Measurements from ENCODE around the gene FOXP1. TPM values are rescaled to one million over a fixed set of nuclear protein-coding genes. Genes with fewer than 3 reads are reported as not detected.
A peak's percentile ranks its signal among the peaks of the same experiment; 100 is the strongest.

FOXP1 gene
- total RNA-seq, 1 experiment from 2014 or later: 75.3 TPM

DNA sequence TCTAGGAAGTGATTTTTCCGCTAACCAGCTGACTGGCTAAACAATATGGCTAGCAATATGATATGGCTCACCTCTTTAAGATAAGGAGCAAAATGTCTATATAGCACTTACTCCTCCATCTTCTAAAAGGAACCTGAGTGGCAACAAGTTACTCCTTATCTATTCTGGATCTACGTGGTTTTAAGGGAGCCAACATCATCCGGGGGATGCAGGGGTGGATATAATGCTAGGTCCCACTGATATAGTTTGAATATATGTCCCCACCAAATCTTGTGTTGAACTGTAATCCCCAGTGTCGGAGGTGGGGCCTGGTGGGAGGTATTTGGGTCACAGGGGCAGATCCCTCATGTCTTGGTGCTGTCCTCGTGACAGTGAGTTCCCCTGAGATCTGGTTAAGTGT is 500.7 kb downstream of the FOXP1 start:
- Histone ChIP-seq H3K4ac (ENCODE audit: low read depth, low read length) (no peak overlapping the region), H4K5ac (ENCODE audit: insufficient read length, low read depth, low read length) (no peak overlapping the region), H3K79me2 (ENCODE audit: insufficient read depth, low read length) (no peaks in the 10 kb centered on the region), H3K4me2 (ENCODE audit: insufficient read depth, insufficient read length, low read length) (no peak overlapping the region), H3K9me3 (ENCODE audit: control insufficient read depth, low read depth, low read length) (no peaks in the 10 kb centered on the region), H3K9ac (ENCODE audit: extremely low read depth, insufficient read length, low read length) (no peak overlapping the region), H3K56ac (ENCODE audit: insufficient read length, low read depth, low read length) (no peak overlapping the region), H3K27me3 (ENCODE audit: insufficient read depth, low read length) (no peaks in the 10 kb centered on the region), H4K8ac (replicated peaks; ENCODE audit: insufficient read length, low read depth, low read length) (no peak overlapping the region), H3T11ph (ENCODE audit: low read length) (no peak overlapping the region), H4K20me1 (ENCODE audit: control insufficient read depth, insufficient read depth, insufficient read length) (no peaks in the 10 kb centered on the region), H2AFZ (ENCODE audit: low read length) (no peak overlapping the region), H3K27ac (ENCODE audit: insufficient read length, low read depth, low read length) (no peak overlapping the region), H3K23ac (ENCODE audit: insufficient read length, low read depth, low read length) (no peak overlapping the region), H2BK5ac (ENCODE audit: insufficient read length, low read length) (no peak overlapping the region), H2BK12ac (ENCODE audit: insufficient read length, low read depth, low read length) (no peak overlapping the region), H2BK15ac (ENCODE audit: low read depth, low read length) (no peak overlapping the region), H3K14ac (ENCODE audit: insufficient read depth, low read length) (no peak overlapping the region), H4K91ac (ENCODE audit: insufficient read length, low read depth, low read length) (no peak overlapping the region), H3K79me1 (ENCODE audit: insufficient read depth, low read depth, low read length, poor library complexity, severe bottlenecking) (no peaks in the 10 kb centered on the region), H2BK120ac (ENCODE audit: low read depth, low read length, poor library complexity, severe bottlenecking) (no peak overlapping the region), H2BK20ac (ENCODE audit: low read depth, low read length, poor library complexity, severe bottlenecking) (no peak overlapping the region), H3K23me2 (ENCODE audit: insufficient read length, low read depth, low read length, poor library complexity, severe bottlenecking) (no peaks in the 10 kb centered on the region), H3K4me1 (ENCODE audit: insufficient read depth, low read length) (peaks cover 19% of the 10 kb centered on the region), H2AK5ac (ENCODE audit: insufficient read length, low read length) (no peak overlapping the region), H3K18ac (ENCODE audit: insufficient read length, low read depth, low read length) (no peak overlapping the region)
- peak overlapping the region in 2 of 3 experiments; percentile 69 to 92; a peak in 2 of 7 replicates for H3K27ac Mint-ChIP-seq
- TF ChIP-seq, protein P1, sequence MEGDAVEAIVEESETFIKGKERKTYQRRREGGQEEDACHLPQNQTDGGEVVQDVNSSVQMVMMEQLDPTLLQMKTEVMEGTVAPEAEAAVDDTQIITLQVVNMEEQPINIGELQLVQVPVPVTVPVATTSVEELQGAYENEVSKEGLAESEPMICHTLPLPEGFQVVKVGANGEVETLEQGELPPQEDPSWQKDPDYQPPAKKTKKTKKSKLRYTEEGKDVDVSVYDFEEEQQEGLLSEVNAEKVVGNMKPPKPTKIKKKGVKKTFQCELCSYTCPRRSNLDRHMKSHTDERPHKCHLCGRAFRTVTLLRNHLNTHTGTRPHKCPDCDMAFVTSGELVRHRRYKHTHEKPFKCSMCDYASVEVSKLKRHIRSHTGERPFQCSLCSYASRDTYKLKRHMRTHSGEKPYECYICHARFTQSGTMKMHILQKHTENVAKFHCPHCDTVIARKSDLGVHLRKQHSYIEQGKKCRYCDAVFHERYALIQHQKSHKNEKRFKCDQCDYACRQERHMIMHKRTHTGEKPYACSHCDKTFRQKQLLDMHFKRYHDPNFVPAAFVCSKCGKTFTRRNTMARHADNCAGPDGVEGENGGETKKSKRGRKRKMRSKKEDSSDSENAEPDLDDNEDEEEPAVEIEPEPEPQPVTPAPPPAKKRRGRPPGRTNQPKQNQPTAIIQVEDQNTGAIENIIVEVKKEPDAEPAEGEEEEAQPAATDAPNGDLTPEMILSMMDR (conservative IDR thresholded peaks at IDR 0.05): no peak
- peaks cover 0 to 4% (median 0%) of the 10 kb centered on the region in 3 experiments; a peak in 3 of 7 replicates for H3K36me3 Mint-ChIP-seq (ENCODE audit: insufficient read depth in 1 of 3, low read depth in 3 of 3)
- whole genome bisulfite sequencing (ENCODE audit: extremely low coverage, insufficient read length, low lambda C conversion rate): no CpG with 5 or more reads among the region's 5 CpGs
- H3K27me3 Mint-ChIP-seq (ENCODE audit: low read depth): no peaks in the 10 kb centered on the region
- no peak overlapping the region for H3K4me3 Mint-ChIP-seq
- H3K9me3 Mint-ChIP-seq: no peaks in the 10 kb centered on the region
- H3K4me1 Mint-ChIP-seq: peaks cover 48 to 51% of the 10 kb centered on the region in 2 experiments
- DNase-seq: no peak

Data from H9 (cell line).